D721Med (cell line): Measurements from ENCODE around the gene ENTPD3.
A peak's percentile ranks its signal among the peaks of the same experiment; 100 is the strongest.

Experiments used
- DNase-seq: peaks from one replicate; pipeline ENCODE4 v3.0.0; 2011; ENCODE audit warnings: low spot score; ENCODE audit not compliant: insufficient read length
- FAIRE-seq: peaks from 2 replicates; lab custom pipeline; 2011; peaks lifted over from hg19 to GRCh38; lab: Jason Lieb, UNC
- CTCF ChIP-seq: IDR thresholded peaks from 2 replicates; pipeline ENCODE4 v1.5.1; 2012; ENCODE audit warnings: mild to moderate bottlenecking, control low read depth; ENCODE audit not compliant: insufficient read depth; ENCODE audit errors: missing control alignments

Gene ENTPD3

GRCh38 chr3:40452057-40452456 lies 65.1 kb downstream of the ENTPD3 start:
- no peak for DNase-seq
- TF ChIP-seq CTCF, result no peak
- no peak for FAIRE-seq

GRCh38 chr3:40452562-40452875 lies 65.5 kb downstream of the ENTPD3 start:
- FAIRE-seq (no peak), DNase-seq (no peak)
- no peak for TF ChIP-seq CTCF

GRCh38 chr3:40452876-40453730 lies 66.1 kb downstream of the ENTPD3 start:
- FAIRE-seq (peak; percentile 71), DNase-seq (peak; percentile 85)
- peak; percentile 1 for TF ChIP-seq CTCF

GRCh38 chr3:40453933-40454332 lies 66.9 kb downstream of the ENTPD3 start:
- no peak for FAIRE-seq
- no peak for TF ChIP-seq CTCF
- DNase-seq, result no peak

- DNase-seq (no peak), FAIRE-seq (no peak)
- TF ChIP-seq CTCF, result no peak
Measured at GRCh38 chr3:40455328-40455727, 68.3 kb downstream of the ENTPD3 start.

- DNase-seq, result no peak
- FAIRE-seq, result no peak
- no peak for TF ChIP-seq CTCF
Measured at GRCh38 chr3:40456279-40456939, 69.4 kb downstream of the ENTPD3 start.
